NCI-H2107 treated with DMSO at 0.1 percent for 48 hours (cell line): ENCODE data around the gene TTC22.

Source experiments
- DNase-seq: peaks from one replicate; lab custom pipeline; 2025; ENCODE audit not compliant: unreplicated experiment; lab: John Stamatoyannopoulos, UW

The TTC22 gene

GRCh38 chr1:54754045-54754444, 47.1 kb downstream of the TTC22 start:
- DNase-seq, result no peak

GRCh38 chr1:54751426-54751825, 49.7 kb downstream of the TTC22 start:
- no peak for DNase-seq

- no peak for DNase-seq
These were observed 50.5 kb downstream of the TTC22 start for GRCh38 chr1:54750596-54750995.

GRCh38 chr1:54748094-54748835, 52.9 kb downstream of the TTC22 start:
- DNase-seq, result no peak

GRCh38 chr1:54745864-54746263, 55.3 kb downstream of the TTC22 start:
- no peak for DNase-seq

- DNase-seq, result no peak
These were observed 55.8 kb downstream of the TTC22 start for GRCh38 chr1:54745274-54745673.

- DNase-seq, result no peak
These were observed 56.4 kb downstream of the TTC22 start for GRCh38 chr1:54744696-54745095.

- no peak for DNase-seq
These were observed 57.5 kb downstream of the TTC22 start for GRCh38 chr1:54743416-54744226.

- no peak for DNase-seq
These were observed 58.8 kb downstream of the TTC22 start for GRCh38 chr1:54742282-54742681.

- no peak for DNase-seq
These were observed 59.6 kb downstream of the TTC22 start for GRCh38 chr1:54741531-54741930.

- DNase-seq, result no peak
These were observed 62.9 kb downstream of the TTC22 start for GRCh38 chr1:54738244-54738643.

GRCh38 chr1:54736685-54737084, 64.4 kb downstream of the TTC22 start:
- DNase-seq, result no peak
